Gastroesophageal sphincter (tissue), 4 donors: ENCODE data around the gene MORN4. TPM values are rescaled to one million over a fixed set of nuclear protein-coding genes. Genes with fewer than 3 reads are reported as not detected.

Experiments used
- ATAC-seq: fragments of 150-250 bp; one replicate; pipeline ENCODE4 v1.9.1; 2016; ENCODE audit warnings: mild to moderate bottlenecking, moderate library complexity
- H3K27ac ChIP-seq, 4 donors: fragments of 200-600 bp; sonication (generic) in 3 of 4; 1 replicate in 3 of 4; 2 replicates in 1 of 4; pipeline ENCODE4 v1.5.1; 2016 to 2019
- H3K27me3 ChIP-seq: fragments of 200-600 bp; sonication (generic); one replicate; pipeline ENCODE4 v1.5.1; 2019
- H3K36me3 ChIP-seq, 2 donors: fragments of 200-600 bp; sonication (generic); one replicate each; pipeline ENCODE4 v1.5.1; 2019; ENCODE audit warnings: control low read depth in 1 of 2
- H3K4me1 ChIP-seq, 3 donors: fragments of 200-600 bp; sonication (generic); 1 replicate in 2 of 3; 2 replicates in 1 of 3; pipeline ENCODE4 v1.5.1; 2016 to 2019; ENCODE audit warnings: control low read depth in 2 of 3
- H3K4me3 ChIP-seq, 2 donors: fragments of 200-600 bp; sonication (generic); one replicate each; pipeline ENCODE4 v1.5.1; 2019; ENCODE audit warnings: mild to moderate bottlenecking in 1 of 2, moderate library complexity in 1 of 2
- H3K9me3 ChIP-seq, 3 donors: fragments of 200-600 bp; sonication (generic); one replicate each; pipeline ENCODE4 v1.5.1; 2017 to 2019; ENCODE audit warnings: control low read depth in 2 of 3
- CTCF ChIP-seq, 4 experiments: fragments of 200-600 bp in 2 of 4; fragments of 450-650 bp in 2 of 4; sonication (generic) in 1 of 4; IDR thresholded peaks; one replicate each; pipeline ENCODE4 v1.5.1; 2017 to 2019; ENCODE audit warnings: antibody characterized with exemption in 4 of 4, mild to moderate bottlenecking in 2 of 4, moderate library complexity in 2 of 4
- EP300 ChIP-seq: sonication (generic); formaldehyde crosslinking; IDR thresholded peaks from one replicate; pipeline ENCODE4 v1.6.1; 2017; ENCODE audit warnings: antibody characterized with exemption, mild to moderate bottlenecking
- POLR2A ChIP-seq, 2 donors: fragments of 450-650 bp; IDR thresholded peaks; one replicate each; pipeline ENCODE4 v1.6.1; 2017; ENCODE audit warnings: antibody characterized with exemption in 2 of 2, mild to moderate bottlenecking in 2 of 2, moderate library complexity in 1 of 2
- POLR2AphosphoS5 ChIP-seq: sonication (generic); formaldehyde crosslinking; IDR thresholded peaks from one replicate; pipeline ENCODE4 v1.6.1; 2017; ENCODE audit warnings: antibody characterized with exemption
- WGBS, 2 donors: methylation state at CpG; one replicate each; pipeline ENCODE4 v1.1.5; 2018; ENCODE audit warnings: low coverage in 1 of 2; 5-methylcytosine and 5-hydroxymethylcytosine counted together
- total RNA-seq, 4 donors: library from RNA; depleted of rRNA; stranded (reverse); fragments of >200 nt; gene quantifications; one replicate each; pipeline ENCODE4 v1.1.0, GENCODE V29; 2016

Gene MORN4
- total RNA-seq, 4 donors from 2014 or later: 1.2 to 10.3 (median 2.9) TPM

DNA sequence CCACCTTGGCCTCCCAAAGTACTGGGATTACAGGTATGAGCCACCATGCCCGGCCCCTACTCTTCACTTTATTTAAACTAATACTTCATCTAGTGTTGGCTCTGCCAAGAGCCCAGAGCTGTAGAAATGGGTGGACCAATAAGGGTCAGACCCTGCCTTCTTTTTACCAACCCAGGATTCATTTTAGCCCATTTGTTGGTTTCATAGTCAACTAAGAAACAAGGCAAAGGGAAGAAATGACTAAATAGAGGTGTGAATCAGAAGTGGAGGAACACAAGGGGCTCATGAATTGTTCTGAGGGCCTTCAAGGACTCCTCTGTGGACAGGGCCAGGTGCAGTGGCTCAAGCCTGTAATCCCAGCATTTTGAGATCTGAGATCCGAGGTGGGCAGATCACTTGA, 59.6 kb downstream of the MORN4 start:
- H3K9me3 ChIP-seq: no peaks in the 10 kb centered on the region
- TF ChIP-seq EP300 (no peak), POLR2A (IDR thresholded peaks at IDR 0.05) (no peak), POLR2AphosphoS5 (no peak), CTCF (IDR thresholded peaks at IDR 0.05) (no peak)
- peak overlapping the region in 3 of 4 donors; percentile 52 to 88 (median 62) for H3K27ac ChIP-seq
- H3K4me3 ChIP-seq: no peak overlapping the region
- H3K4me1 ChIP-seq: peaks cover 0 to 24% (median 8%) of the 10 kb centered on the region in 3 donors
- no peak for ATAC-seq
- H3K27me3 ChIP-seq: no peaks in the 10 kb centered on the region
- peaks cover 0 to 32% of the 10 kb centered on the region in 2 donors for H3K36me3 ChIP-seq
- WGBS, 2 donors: 50 to 100% methylated on average over 1 to 2 of the region's 2 CpGs

GRCh38 chr10:97573021-97573420, 60.3 kb downstream of the MORN4 start:
- H3K4me1 ChIP-seq: peaks cover 0 to 24% (median 8%) of the 10 kb centered on the region in 3 donors
- no peak for ATAC-seq
- H3K27ac ChIP-seq: peak overlapping the region in 2 of 4 donors; percentile 62 to 88
- no peak overlapping the region for H3K4me3 ChIP-seq
- H3K9me3 ChIP-seq: no peaks in the 10 kb centered on the region
- no peaks in the 10 kb centered on the region for H3K27me3 ChIP-seq
- H3K36me3 ChIP-seq: peaks cover 0 to 38% of the 10 kb centered on the region in 2 donors
- 92% methylated on average over 2 of the region's 2 CpGs; no CpG with 5 or more reads in 1 of the 2 donors for WGBS, 2 donors
- no peak for TF ChIP-seq EP300
- TF ChIP-seq POLR2AphosphoS5: no peak
- TF ChIP-seq CTCF (IDR thresholded peaks at IDR 0.05): no peak
- no peak for TF ChIP-seq POLR2A (IDR thresholded peaks at IDR 0.05)

- H3K4me3 ChIP-seq: no peak within 1 kb of the TSS
- peak in 3 of 4 experiments; percentile 88 to 93 (median 90) for TF ChIP-seq CTCF (IDR thresholded peaks at IDR 0.05)
- TF ChIP-seq POLR2AphosphoS5: peak; percentile 29
- no peak for TF ChIP-seq POLR2A (IDR thresholded peaks at IDR 0.05)
- no CpG with 5 or more reads among the region's 16 CpGs for WGBS, 2 donors
- peak; percentile 73 for ATAC-seq
- no peaks in the 10 kb centered on the region for H3K27me3 ChIP-seq
- no peaks in the 10 kb centered on the region for H3K9me3 ChIP-seq
- peaks cover 0 to 24% (median 8%) of the 10 kb centered on the region in 3 donors for H3K4me1 ChIP-seq
- peak within 1 kb of the TSS in 2 of 4 donors; percentile 62 to 88 for H3K27ac ChIP-seq
- peaks cover 0 to 41% of the 10 kb centered on the region in 2 donors for H3K36me3 ChIP-seq
Measured at GRCh38 chr10:97572214-97572989, 60.9 kb downstream of the MORN4 start, which contains the start of gene ANKRD2. Gene ANKRD2, plus strand, starts transcription at chr10:97572779. Its CDS starts 10 bp downstream, at chr10:97572789.

- H3K27ac ChIP-seq: peak overlapping the region in 1 of 4 donors; percentile 88
- 88% methylated on average over 2 of the region's 3 CpGs; no CpG with 5 or more reads in 1 of the 2 donors for WGBS, 2 donors
- no peaks in the 10 kb centered on the region for H3K27me3 ChIP-seq
Measured at GRCh38 chr10:97571622-97572021, 61.7 kb downstream of the MORN4 start.

More at GRCh38 chr10:97571622-97572021, 61.7 kb downstream of the MORN4 start:
- H3K9me3 ChIP-seq: no peaks in the 10 kb centered on the region
- H3K36me3 ChIP-seq: peaks cover 0 to 41% of the 10 kb centered on the region in 2 donors
- peaks cover 0 to 24% (median 8%) of the 10 kb centered on the region in 3 donors for H3K4me1 ChIP-seq
- no peak for ATAC-seq
- no peak for TF ChIP-seq POLR2AphosphoS5
- no peak for TF ChIP-seq EP300
- no peak for TF ChIP-seq CTCF (IDR thresholded peaks at IDR 0.05)
- TF ChIP-seq POLR2A (IDR thresholded peaks at IDR 0.05): no peak
- no peak overlapping the region for H3K4me3 ChIP-seq
